HG03095 (cell line): Measurements from ENCODE around the gene C11orf54.
"Not testable (repeated sequence)": the region's sequence is repeated elsewhere in the genome, so short reads cannot be mapped to it uniquely, and the experiment has no call there.

ENCODE experiments used
- ATAC-seq: cut with Tn5 transposase; IDR thresholded peaks from one replicate; pipeline ENCODE4 v1.9.1; 2021; ENCODE audit warnings: moderate library complexity; ENCODE audit not compliant: unreplicated experiment

Gene C11orf54

GRCh38 chr11:93734427-93735222 is 6.8 kb upstream of the C11orf54 start:
- no peak for ATAC-seq

- no peak for ATAC-seq
Measured at GRCh38 chr11:93735627-93736026, 5.8 kb upstream of the C11orf54 start.

- no peak for ATAC-seq
Measured at GRCh38 chr11:93736129-93736528, 5.3 kb upstream of the C11orf54 start.

- ATAC-seq: no peak
Measured at GRCh38 chr11:93737904-93738612, 3.4 kb upstream of the C11orf54 start.

- ATAC-seq: no peak
Measured at GRCh38 chr11:93738647-93739081, 2.8 kb upstream of the C11orf54 start.

- ATAC-seq: no peak
Measured at GRCh38 chr11:93740031-93740729, 1.3 kb upstream of the C11orf54 start.

- ATAC-seq: peak; percentile 28
Measured at GRCh38 chr11:93740730-93741093, 760 bp upstream of the C11orf54 start.

- peak; percentile 15 for ATAC-seq
Measured at GRCh38 chr11:93741882-93742226, 382 bp downstream of the C11orf54 start.

GRCh38 chr11:93743291-93743690 is 1.8 kb downstream of the C11orf54 start:
- ATAC-seq: no peak

- no peak for ATAC-seq
Measured at GRCh38 chr11:93744669-93745004, 3.2 kb downstream of the C11orf54 start.

GRCh38 chr11:93745005-93745755 is 3.7 kb downstream of the C11orf54 start:
- not testable (repeated sequence) for ATAC-seq

GRCh38 chr11:93746101-93746500 is 4.6 kb downstream of the C11orf54 start:
- ATAC-seq: no peak

- peak; percentile 59 for ATAC-seq
Measured at GRCh38 chr11:93747122-93747521, 5.7 kb downstream of the C11orf54 start.

- no peak for ATAC-seq
Measured at GRCh38 chr11:93751001-93751400, 9.5 kb downstream of the C11orf54 start.

- ATAC-seq: no peak
Measured at GRCh38 chr11:93753241-93753640, 11.8 kb downstream of the C11orf54 start.

- ATAC-seq: no peak
Measured at GRCh38 chr11:93756748-93757147, 15.3 kb downstream of the C11orf54 start.

- no peak for ATAC-seq
Measured at GRCh38 chr11:93757301-93757700, 15.8 kb downstream of the C11orf54 start.

GRCh38 chr11:93757924-93758865 is 16.7 kb downstream of the C11orf54 start:
- ATAC-seq: no peak

GRCh38 chr11:93759123-93759522 is 17.7 kb downstream of the C11orf54 start:
- ATAC-seq: not testable (repeated sequence)

- no peak for ATAC-seq
Measured at GRCh38 chr11:93761910-93762309, 20.4 kb downstream of the C11orf54 start.
